Lower lobe of right lung (tissue), 2 donors: ENCODE measurements around the gene OS9. TPM values are rescaled to one million over a fixed set of nuclear protein-coding genes. Genes with fewer than 3 reads are reported as not detected.

ENCODE experiments used
- ATAC-seq, 2 donors: fragments of 200-7000 bp; cut with Tn5 transposase; one replicate each; pipeline ENCODE4 v1.9.1; 2020 to 2022; ENCODE audit warnings: mild to moderate bottlenecking in 2 of 2, moderate library complexity in 2 of 2
- DNase-seq: peaks from one replicate; pipeline ENCODE4 v3.0.0-alpha.2; 2020
- H3K27ac ChIP-seq: fragments of 200-600 bp; one replicate; pipeline ENCODE4 v1.8.0; 2022
- H3K27me3 ChIP-seq: fragments of 200-600 bp; one replicate; pipeline ENCODE4 v1.8.0; 2022; ENCODE audit warnings: low read depth
- H3K36me3 ChIP-seq: fragments of 200-600 bp; one replicate; pipeline ENCODE4 v1.8.0; 2022; ENCODE audit warnings: mild to moderate bottlenecking
- H3K4me1 ChIP-seq: fragments of 200-600 bp; one replicate; pipeline ENCODE4 v1.8.0; 2022
- H3K4me3 ChIP-seq: fragments of 200-600 bp; one replicate; pipeline ENCODE4 v1.8.0; 2022; ENCODE audit warnings: mild to moderate bottlenecking
- H3K9me3 ChIP-seq: fragments of 200-600 bp; one replicate; pipeline ENCODE4 v1.8.0; 2022
- CTCF ChIP-seq: fragments of 200-600 bp; IDR thresholded peaks from one replicate; pipeline ENCODE4 v1.8.0; 2022; ENCODE audit warnings: antibody characterized with exemption, mild to moderate bottlenecking
- intact Hi-C: fragments of 100-400 bp; cut with DNase I; formaldehyde crosslinking; loops from one replicate; pipeline ENCODE4 v1.11.0; 2022
- total RNA-seq: library from RNA; stranded (reverse); fragmentation: NEBNext Ultra II Directional; extraction: Animal tissue kit (Norgen Biotek cat#: 25700); gene quantifications from one replicate; pipeline ENCODE4 v1.2.1, GENCODE V29; 2021
- donor health status: DM: no; HTN: yes; CAD: no; lungs with severe emphysema.

Gene OS9
- total RNA-seq, 1 donor from 2014 or later: 294 TPM

- peaks cover 8% of the 10 kb centered on the region for H3K4me1 ChIP-seq
- peaks cover 29% of the 10 kb centered on the region for H3K36me3 ChIP-seq
- no peaks in the 10 kb centered on the region for H3K9me3 ChIP-seq
- no peak overlapping the region for H3K4me3 ChIP-seq
- intact Hi-C loops: no loop called here
- H3K27me3 ChIP-seq: no peaks in the 10 kb centered on the region
- no peak for TF ChIP-seq CTCF
- ATAC-seq: no peak
- DNase-seq: no peak
- no peak overlapping the region for H3K27ac ChIP-seq
Measured at GRCh38 chr12:57724003-57724935, 30.3 kb downstream of the OS9 start.

GRCh38 chr12:57724936-57725740 lies 31.2 kb downstream of the OS9 start:
- DNase-seq: no peak
- Histone ChIP-seq H3K9me3 (no peaks in the 10 kb centered on the region), H3K27ac (no peak overlapping the region), H3K36me3 (peaks cover 20% of the 10 kb centered on the region), H3K4me3 (no peak overlapping the region), H3K4me1 (peaks cover 8% of the 10 kb centered on the region), H3K27me3 (no peaks in the 10 kb centered on the region)
- no peak for TF ChIP-seq CTCF
- intact Hi-C loops: no loop called here
- ATAC-seq: no peak

GRCh38 chr12:57725851-57726150 lies 31.9 kb downstream of the OS9 start:
- Histone ChIP-seq H3K27ac (peak overlapping the region; percentile 60), H3K9me3 (no peaks in the 10 kb centered on the region), H3K36me3 (peaks cover 13% of the 10 kb centered on the region), H3K4me3 (peak overlapping the region; percentile 75), H3K4me1 (peaks cover 8% of the 10 kb centered on the region), H3K27me3 (peaks cover 1% of the 10 kb centered on the region)
- no peak for TF ChIP-seq CTCF
- no peak for DNase-seq
- intact Hi-C loops: no loop called here
- no peak for ATAC-seq

- peak overlapping the region; percentile 60 for H3K27ac ChIP-seq
- H3K27me3 ChIP-seq: peaks cover 4% of the 10 kb centered on the region
- TF ChIP-seq CTCF: peak; percentile 77
- H3K36me3 ChIP-seq: peaks cover 9% of the 10 kb centered on the region
- peaks cover 8% of the 10 kb centered on the region for H3K4me1 ChIP-seq
- no peaks in the 10 kb centered on the region for H3K9me3 ChIP-seq
- DNase-seq: peak; percentile 84
- peak overlapping the region; percentile 75 for H3K4me3 ChIP-seq
- peak; percentile 86 to 87 for ATAC-seq
- intact Hi-C loops: no loop called here
Measured at GRCh38 chr12:57726151-57726883, 32.4 kb downstream of the OS9 start.
